Eye (tissue), 1 donor: Measurements from ENCODE around the gene CCDC187.

Experiments used
- DNase-seq: peaks from one replicate; pipeline ENCODE4 v3.0.0-alpha.2; 2015

Gene CCDC187

DNA sequence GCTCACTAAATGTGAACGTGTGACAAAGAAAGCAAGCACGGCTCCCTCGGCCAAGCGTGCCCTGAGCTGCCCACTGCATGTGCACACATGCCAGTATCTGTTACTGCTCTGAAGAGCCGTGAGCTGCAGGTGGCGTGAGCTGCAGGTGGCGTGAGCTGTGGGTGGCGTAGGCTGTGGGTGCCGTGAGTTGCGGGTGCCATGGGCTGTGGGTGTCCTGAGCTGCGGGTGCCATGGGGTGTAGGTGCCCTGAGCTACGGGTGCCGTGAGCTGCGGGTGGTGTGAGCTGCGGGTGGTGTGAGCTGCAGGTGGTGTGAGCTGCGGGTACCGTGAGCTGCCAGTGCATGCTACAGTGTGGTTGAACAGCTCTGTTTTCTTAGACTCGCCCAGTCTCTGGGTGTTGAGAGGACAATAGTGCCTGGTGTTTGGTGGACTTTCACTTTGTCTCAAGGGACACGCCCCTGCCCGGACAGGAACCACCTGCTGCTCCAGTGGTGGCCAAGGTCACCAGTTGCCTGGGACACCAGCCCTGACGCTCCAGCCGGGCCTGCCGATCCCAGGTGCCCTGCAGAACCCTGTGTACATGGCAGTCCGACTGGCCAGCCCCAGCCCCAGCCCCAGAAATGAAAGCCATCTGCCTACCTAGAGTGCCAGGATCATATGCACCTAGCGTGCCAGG is 6.7 kb downstream of the CCDC187 start:
- no peak for DNase-seq

- no peak for DNase-seq
Measured at GRCh38 chr9:136296434-136297015, 7.4 kb downstream of the CCDC187 start.

- DNase-seq = no peak
Measured at GRCh38 chr9:136295542-136296433, 8.1 kb downstream of the CCDC187 start.

DNA sequence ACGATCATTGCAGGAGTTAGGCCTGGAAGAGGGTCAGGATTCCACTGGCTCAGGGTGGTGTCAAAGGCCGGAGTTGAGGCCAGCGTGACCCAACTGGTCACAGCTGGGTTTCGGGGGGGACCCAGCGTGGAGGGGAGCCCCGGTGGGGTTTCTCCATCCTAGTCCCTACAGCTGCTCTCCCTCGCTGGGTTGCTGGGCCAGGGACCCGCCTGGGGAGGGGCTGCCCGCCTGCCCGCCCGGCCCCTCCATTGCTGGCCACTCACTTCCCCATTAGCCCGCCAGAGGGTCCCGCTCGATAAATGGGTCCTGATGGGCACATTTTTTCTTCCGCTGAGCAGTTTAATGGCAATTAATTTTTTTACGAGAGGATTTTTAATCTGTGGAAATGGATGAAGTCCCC is 8.8 kb downstream of the CCDC187 start:
- no peak for DNase-seq

DNA sequence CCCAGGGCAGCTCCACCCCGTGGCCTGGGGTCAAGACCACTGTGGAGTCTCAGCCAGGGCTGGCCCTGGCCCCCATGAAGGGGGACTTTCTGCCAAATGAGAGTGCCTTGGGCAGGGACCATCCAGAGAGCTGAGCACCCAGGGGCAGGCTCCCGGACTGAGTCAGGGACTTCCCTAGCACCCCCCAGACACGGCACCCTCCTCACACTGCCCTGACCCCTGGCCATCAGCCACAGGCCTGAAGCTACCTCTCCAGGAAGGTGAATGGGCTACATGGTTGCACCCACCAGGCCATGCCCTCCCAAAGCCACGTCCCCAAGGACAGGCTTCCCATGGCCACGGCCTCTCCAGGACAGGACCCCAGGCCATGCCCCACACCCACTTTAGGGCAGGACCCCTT is 9.5 kb downstream of the CCDC187 start:
- no peak for DNase-seq

- no peak for DNase-seq
Measured at GRCh38 chr9:136293476-136294077, 10.3 kb downstream of the CCDC187 start.

DNA sequence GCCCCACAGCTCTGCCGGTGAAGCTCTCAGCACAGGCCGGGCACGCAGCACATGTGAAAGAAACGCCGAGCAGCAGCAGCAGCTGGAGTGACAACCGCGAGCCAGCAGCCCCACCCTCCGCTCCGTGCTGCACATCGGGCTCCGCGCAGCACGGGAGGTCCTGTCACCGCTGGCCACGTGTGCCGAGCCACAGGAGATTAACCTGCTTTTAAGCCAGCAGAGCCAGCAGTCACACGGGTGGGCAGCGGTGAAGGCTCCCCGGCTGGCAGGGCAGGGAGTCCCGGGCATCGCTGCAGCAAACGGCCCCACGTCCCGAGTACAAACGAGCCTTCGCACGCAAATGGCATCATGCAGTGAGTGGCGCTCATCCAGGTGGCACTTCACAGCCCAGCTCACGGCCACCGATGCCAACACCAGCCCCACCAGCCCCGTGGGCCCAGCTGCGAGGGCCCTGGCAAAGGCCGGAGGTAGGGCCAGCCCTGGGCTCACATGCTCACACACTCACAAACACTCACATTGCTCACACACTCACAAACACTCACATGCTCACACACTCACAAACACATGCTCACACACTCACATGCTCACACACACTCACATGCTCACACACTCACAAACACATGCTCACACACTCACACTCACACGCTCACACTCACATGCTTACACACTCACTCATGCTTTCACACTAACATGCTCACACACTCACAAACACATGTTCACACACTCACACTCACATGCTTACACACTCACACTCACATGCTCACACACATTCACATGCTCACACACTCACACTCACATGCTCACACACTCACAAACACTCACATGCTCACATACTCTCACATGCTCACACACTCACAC is 11.1 kb downstream of the CCDC187 start:
- DNase-seq = no peak

DNA sequence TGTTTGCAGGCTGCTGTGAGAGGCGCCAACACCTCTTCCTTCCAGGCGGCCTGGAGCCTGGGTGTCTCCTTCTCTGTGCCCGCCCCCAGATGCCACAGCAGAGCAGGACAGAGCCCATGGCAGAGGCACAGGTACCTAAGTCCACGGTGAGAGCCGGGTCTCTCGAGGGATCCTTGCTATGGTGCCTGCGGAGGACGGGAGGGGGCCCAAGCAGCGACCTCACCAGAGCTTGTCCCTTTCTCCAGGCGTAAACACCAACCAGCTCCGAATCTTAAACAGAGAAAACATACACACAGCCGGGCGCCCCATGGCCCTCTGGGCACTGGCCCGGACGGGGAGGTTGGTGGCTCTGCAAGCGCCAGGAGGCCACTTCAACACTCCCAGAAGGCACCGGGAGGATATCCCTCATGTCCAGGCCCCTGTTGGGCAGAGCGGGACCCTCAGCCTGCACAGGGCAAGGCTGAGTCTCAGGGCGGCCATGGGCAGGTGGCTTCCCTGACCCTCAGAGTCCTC is 11.8 kb downstream of the CCDC187 start:
- DNase-seq = no peak

DNA sequence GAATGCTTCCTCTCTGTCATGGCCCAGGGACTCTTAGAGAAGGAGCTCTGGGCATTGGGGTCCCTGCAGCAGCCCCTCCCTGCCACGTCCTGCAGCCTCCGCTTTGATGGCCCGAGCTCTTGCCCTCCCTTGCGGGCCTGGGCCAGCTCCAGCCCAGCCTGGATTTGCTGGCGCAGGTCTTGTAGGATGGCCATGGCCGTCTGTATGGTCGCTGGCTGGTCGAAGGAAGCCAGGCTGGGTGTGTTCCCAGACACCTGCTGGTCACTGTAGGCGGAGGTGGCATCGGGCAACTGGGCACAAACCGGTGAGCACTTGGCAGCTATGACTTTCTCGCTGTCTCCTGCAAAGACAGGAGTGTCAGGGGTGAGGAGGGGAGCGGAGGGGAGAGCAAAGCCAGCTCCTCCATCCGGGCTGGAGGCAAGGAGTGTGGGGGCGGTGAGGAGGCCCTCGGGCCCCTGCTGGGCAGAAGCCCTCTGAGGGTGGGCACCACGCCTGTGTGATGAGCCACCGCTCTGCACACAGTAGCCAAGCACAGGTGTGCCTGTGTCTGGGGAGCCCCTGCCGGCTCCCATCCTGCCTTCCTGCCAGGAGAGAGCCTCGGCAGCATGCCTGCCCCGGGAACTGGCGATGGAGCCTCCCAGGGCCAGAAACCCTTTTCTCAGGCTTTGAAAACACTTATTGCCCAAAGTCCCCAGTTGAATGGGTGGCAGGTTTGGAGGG is 12.4 kb downstream of the CCDC187 start:
- no peak for DNase-seq

GRCh38 chr9:136290508-136291000 is 13.3 kb downstream of the CCDC187 start:
- no peak for DNase-seq

DNA sequence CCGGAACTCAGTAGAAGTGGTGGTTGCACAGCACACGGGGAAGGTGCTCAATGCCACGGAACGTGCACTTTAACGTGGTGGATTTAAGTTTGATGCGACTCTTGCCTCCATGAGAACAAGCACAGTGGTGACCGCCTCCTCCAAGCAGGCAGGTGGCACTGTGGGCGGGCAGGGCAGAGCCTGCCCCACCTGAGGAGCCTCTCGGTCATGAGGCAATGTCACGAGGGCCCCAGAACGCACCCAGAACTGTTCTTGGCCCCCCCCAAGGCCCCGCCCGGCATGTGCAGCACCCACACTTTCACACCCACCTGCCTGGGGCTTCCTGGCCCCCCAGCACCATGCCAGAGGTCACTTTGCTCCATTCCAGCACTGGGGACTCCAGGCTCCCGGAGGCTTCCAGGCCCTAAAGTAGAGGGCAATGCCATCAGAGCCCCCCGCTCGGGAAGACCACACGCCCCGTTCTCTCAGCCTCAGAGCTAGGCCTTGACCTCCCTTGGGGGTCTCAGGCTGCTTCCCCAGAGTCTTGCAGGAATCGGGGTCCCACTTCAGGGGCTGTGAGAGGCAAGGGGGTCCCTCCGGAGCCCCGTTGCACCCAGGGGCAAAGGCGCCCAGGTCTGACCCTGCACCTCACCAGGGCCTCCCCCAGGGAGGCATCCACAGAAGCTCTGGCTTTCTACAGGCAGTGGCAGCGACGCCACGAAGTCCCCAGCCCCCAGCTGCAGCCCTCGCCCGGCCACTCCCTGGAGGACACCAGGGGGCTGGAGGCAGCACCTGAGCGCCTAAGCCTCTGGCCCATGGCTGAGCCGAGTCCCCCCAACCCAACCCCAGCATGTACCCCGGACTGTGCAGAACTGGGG is 14.0 kb downstream of the CCDC187 start:
- DNase-seq = no peak

DNA sequence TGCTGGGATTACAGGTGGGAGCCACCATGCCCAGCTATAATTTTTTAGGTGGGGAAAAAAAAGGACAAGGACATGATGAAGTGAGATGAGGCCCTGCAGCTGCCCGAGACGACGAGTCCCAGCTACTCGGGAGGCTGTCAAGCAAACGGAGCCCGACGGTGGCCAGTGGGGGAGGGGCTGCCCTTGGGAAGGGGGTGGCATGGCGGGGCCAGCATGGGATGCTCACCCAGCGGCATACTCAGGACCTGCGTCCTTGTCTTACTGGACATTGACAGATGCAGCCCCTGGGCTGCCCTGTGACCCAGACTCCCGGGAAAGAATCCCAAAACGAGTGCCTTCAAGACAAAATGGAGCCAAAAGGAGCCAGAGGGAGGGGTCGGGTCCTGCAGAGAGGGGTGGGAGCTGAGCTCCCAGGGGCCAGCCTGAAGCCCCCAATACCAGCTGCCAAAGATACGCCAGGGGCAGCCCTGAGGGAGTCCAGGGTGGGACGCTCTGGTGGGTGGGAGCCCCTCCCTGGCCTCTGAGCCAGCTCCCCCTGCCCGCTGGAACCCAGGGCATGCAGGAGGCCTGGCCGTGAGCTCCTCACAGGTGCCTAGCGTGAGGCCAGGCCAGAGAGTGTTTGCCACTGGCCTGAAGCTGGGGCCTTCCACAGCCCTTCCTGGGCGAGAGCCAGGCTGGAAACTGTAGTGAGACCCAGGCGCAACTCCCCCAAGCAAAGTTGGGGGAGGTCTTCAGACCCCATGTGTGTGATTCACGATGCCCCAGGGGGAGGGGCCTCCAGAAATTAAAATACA is 15.7 kb downstream of the CCDC187 start:
- DNase-seq = no peak

GRCh38 chr9:136286987-136287379 is 16.9 kb downstream of the CCDC187 start:
- DNase-seq = no peak

DNA sequence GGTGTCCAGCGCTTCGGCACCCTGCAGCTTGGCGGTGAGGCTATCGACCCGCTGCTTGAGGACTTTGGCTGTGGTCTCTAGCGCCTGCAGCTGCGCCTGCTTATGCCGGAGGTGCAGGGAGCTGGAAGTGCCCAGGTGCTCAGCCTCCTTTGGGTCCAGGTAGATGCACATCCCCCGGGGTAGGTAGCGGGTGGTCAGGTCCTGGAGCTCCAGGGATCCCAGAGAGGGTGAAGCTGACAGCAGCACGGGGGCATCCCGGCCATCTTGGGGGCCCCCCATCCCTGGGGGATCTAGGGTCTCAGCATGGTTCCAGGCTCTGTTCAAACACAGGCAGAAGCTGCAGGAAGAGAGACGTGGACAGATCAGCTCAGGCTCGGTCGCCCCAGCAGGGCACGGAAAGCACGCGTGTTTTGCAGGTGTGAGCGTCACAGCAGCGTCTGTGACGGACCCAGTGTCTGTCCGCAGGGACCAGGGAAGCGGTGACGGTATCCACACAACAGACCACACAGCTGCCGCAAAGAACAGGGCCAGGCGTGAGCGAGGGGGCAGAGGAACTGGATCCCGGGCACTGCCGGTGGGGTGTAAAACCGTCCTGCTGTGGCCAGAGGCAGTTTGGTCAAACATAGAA is 17.4 kb downstream of the CCDC187 start:
- DNase-seq = no peak

DNA sequence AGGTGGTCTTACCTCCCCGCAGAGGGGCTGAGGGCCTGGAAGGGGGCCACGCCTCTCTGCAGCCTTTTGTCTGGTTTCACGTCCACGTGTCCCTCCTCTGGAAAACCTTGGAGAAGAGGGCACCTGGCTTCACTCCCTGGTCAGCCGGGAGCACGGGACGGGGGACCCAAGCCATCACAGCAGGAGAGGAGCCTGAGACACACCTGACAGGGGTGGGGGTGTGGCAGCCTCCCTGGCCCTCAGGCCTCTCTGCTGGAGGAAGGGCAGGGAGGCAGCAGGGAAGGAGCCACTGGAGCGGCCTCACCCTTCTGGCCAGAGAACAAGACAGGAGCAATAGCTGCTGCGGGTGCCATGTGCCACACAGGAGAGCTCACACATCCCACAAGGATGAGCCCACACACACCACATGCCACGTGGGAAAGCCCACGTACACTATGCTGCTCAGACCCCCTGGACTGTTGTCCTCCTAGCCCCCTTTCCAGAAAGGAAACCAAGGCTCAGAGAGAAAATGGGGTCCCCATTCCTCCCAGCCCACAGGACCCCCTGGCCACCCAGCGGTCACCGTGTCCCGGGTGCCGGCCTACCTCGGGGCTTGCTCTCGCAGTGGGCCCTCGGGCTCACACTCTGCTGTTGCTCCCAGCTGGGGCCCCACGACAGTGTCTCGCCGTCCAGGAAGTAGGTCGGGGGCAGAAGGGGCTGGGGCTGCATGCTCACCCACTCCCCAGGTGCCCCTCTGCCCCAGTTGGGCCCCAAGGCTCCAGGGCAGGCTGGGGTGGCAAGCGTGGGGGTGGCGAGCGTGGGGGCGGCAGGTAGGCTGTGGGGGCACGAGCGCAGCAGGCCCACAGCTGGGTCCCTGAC is 18.2 kb downstream of the CCDC187 start:
- no peak for DNase-seq

GRCh38 chr9:136284951-136285350 is 18.9 kb downstream of the CCDC187 start:
- DNase-seq = no peak

GRCh38 chr9:136284311-136284710 is 19.6 kb downstream of the CCDC187 start:
- no peak for DNase-seq
